ENCODE results near the gene DFFA. TPM values are rescaled to one million over a fixed set of nuclear protein-coding genes. Genes with fewer than 3 reads are reported as not detected.

The DFFA gene
- total and polyA plus RNA-seq, 2 donors (not counting 1 experiment from before 2014, with no cell fraction given) = 27.8 to 33.5 TPM

DNA sequence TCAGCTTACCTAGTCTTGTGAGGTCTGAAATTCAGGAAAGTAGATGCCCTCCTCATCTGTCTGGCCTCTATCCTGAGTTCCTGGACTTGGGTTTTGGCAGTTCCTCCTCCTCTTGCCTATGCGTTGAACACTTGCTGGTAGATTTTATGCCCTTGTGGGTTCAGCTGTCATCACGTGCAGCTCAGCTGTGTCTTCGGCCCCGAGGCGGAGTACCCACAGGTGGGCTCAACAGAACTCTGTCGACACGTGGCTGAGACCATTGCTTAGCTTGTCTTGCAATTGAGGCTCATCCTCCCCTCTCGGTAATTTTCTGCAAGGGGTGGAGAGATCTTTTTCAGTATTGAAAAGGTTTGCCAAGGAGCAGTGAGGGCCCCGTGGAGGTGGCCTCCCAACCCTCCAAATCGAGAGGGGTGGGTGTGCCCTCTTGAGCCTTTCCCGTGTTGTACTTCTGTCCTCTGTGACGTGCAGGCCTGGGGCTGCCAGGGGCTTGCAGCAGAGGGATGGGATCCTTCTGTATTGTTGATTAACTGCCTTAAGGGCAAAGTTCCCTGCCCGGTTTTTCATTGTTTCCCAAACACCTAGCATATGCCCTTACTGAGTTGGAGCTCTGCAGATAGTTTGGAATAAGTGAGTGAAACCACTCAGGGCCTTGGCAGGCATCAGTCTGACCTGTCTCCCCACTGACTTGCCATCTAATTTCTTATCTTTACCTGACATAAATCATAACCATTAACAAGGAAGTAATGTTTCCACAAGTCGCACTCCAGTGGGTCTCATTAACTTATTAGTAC lies 39.2 kb downstream of the DFFA start:
- Histone ChIP-seq H3K27ac (ENCODE audit: insufficient read depth, low read length) (no peak overlapping the region), H3K79me2 (ENCODE audit: control insufficient read depth, insufficient read depth, low read length) (peaks cover 2% of the 10 kb centered on the region), H3K27me3 (ENCODE audit: control insufficient read depth, insufficient read depth, low read length) (no peaks in the 10 kb centered on the region), H3K4me2 (ENCODE audit: extremely low read depth, insufficient read depth, low read length) (no peak overlapping the region), H3K36me3 (ENCODE audit: control insufficient read depth, insufficient read depth, low read length) (no peaks in the 10 kb centered on the region), H4K20me1 (ENCODE audit: control insufficient read depth, extremely low read depth, insufficient read depth, low read length) (no peaks in the 10 kb centered on the region), H3K4me3 (replicated peaks in 1 of 4; ENCODE audit: control extremely low read depth in 1 of 4, insufficient read depth in 1 of 4, low read depth in 3 of 4, low read length in 4 of 4) (no peak overlapping the region), H2AFZ (ENCODE audit: low read length) (no peak overlapping the region), H3K9ac (ENCODE audit: insufficient read depth, low read length) (no peak overlapping the region), H3K4me1 (ENCODE audit: control insufficient read depth, extremely low read depth, insufficient read depth, low read length) (peaks cover 2% of the 10 kb centered on the region), H3K9me3 (ENCODE audit: control insufficient read depth, insufficient read depth, low read depth, low read length) (no peaks in the 10 kb centered on the region)
- DNase-seq (ENCODE audit: low read depth in 2 of 2) = no peak
- TF ChIP-seq EZH2 (IDR thresholded peaks at IDR 0.05; ENCODE audit: low read length, missing control alignments) = no peak
- TF ChIP-seq, protein P1, sequence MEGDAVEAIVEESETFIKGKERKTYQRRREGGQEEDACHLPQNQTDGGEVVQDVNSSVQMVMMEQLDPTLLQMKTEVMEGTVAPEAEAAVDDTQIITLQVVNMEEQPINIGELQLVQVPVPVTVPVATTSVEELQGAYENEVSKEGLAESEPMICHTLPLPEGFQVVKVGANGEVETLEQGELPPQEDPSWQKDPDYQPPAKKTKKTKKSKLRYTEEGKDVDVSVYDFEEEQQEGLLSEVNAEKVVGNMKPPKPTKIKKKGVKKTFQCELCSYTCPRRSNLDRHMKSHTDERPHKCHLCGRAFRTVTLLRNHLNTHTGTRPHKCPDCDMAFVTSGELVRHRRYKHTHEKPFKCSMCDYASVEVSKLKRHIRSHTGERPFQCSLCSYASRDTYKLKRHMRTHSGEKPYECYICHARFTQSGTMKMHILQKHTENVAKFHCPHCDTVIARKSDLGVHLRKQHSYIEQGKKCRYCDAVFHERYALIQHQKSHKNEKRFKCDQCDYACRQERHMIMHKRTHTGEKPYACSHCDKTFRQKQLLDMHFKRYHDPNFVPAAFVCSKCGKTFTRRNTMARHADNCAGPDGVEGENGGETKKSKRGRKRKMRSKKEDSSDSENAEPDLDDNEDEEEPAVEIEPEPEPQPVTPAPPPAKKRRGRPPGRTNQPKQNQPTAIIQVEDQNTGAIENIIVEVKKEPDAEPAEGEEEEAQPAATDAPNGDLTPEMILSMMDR (conservative IDR thresholded peaks at IDR 0.05 in 1 of 2, IDR thresholded peaks at IDR 0.05 in 1 of 2; ENCODE audit: low read depth in 1 of 2, low read length in 2 of 2) = no peak

DNA sequence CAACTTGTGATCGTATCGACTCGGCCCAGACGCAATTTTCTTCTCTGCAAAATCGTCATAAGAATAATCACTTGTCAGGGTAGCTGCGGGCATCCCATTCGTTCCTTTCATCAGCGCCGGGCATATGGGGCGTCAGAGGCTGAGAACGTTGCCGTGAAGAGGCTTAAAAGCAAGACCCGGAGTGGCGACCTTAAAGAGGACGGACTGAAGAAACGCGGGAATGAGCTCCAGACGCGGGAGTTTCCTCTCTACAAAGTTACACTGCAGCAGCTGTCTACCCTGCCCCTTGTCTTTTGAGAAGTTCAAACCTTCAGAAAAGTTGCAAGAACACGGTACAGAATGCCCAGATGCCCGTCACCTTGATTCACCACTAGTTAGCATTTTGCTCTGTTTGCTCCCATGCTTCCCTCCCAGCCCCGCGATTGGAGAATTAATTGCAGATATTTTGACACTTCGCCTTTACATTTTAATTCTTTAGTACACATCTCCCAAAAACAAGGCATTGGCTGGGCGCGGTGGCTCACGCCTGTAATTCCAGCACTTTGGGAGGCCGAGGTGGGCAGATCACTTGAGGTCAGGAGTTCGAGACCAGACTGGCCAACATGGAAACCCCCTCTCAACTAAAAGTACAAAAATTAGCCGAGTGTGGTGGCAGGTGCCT lies 41.1 kb downstream of the DFFA start:
- H3K27me3 ChIP-seq (ENCODE audit: control insufficient read depth, insufficient read depth, low read length) = no peaks in the 10 kb centered on the region
- H3K4me2 ChIP-seq (ENCODE audit: extremely low read depth, insufficient read depth, low read length) = peak overlapping the region; percentile 98
- peak in 1 of 2 donors; percentile 45 for DNase-seq (ENCODE audit: low read depth in 2 of 2)
- peak overlapping the region; percentile 94 for H3K9ac ChIP-seq (ENCODE audit: insufficient read depth, low read length)
- H4K20me1 ChIP-seq (ENCODE audit: control insufficient read depth, extremely low read depth, insufficient read depth, low read length) = no peaks in the 10 kb centered on the region
- no peaks in the 10 kb centered on the region for H3K36me3 ChIP-seq (ENCODE audit: control insufficient read depth, insufficient read depth, low read length)
- no peaks in the 10 kb centered on the region for H3K9me3 ChIP-seq (ENCODE audit: control insufficient read depth, insufficient read depth, low read depth, low read length)
- peaks cover 2% of the 10 kb centered on the region for H3K4me1 ChIP-seq (ENCODE audit: control insufficient read depth, extremely low read depth, insufficient read depth, low read length)
- H2AFZ ChIP-seq (ENCODE audit: low read length) = peak overlapping the region; percentile 98
- peak overlapping the region; percentile 96 for H3K27ac ChIP-seq (ENCODE audit: insufficient read depth, low read length)
- H3K79me2 ChIP-seq (ENCODE audit: control insufficient read depth, insufficient read depth, low read length) = peaks cover 2% of the 10 kb centered on the region
- TF ChIP-seq, protein P1 (conservative IDR thresholded peaks at IDR 0.05 in 1 of 2, IDR thresholded peaks at IDR 0.05 in 1 of 2; ENCODE audit: low read depth in 1 of 2, low read length in 2 of 2) = no peak
- TF ChIP-seq EZH2 (IDR thresholded peaks at IDR 0.05; ENCODE audit: low read length, missing control alignments) = no peak
- peak overlapping the region; percentile 83 to 96 (median 90) for H3K4me3 ChIP-seq (replicated peaks in 1 of 4; ENCODE audit: control extremely low read depth in 1 of 4, insufficient read depth in 1 of 4, low read depth in 3 of 4, low read length in 4 of 4)
